Right renal cortex interstitium (tissue), 3 donors: Measurements from ENCODE around the gene TRAK1. TPM values are rescaled to one million over a fixed set of nuclear protein-coding genes. Genes with fewer than 3 reads are reported as not detected.

Experiments used
- DNase-seq, 3 donors: peaks; one replicate each; pipeline ENCODE4 v3.0.0-alpha.2; 2013; ENCODE audit warnings: low read depth in 3 of 3, low spot score in 2 of 3
- polyA plus RNA-seq, 3 donors: library from polyadenylated mRNA; unstranded; fragments of 120-200 nt; gene quantifications; one replicate each; pipeline ENCODE4 v1.2.1, GENCODE V29; 2013; ENCODE audit not compliant: insufficient read length in 3 of 3

Gene TRAK1
- polyA plus RNA-seq, 3 donors: 42.0 to 44.3 (median 43.4) TPM

GRCh38 chr3:42149532-42149931 lies 58.4 kb downstream of the TRAK1 start:
- DNase-seq: no peak

GRCh38 chr3:42149975-42150374 lies 58.8 kb downstream of the TRAK1 start:
- no peak for DNase-seq

- DNase-seq: no peak
Measured at GRCh38 chr3:42151596-42152168, 60.5 kb downstream of the TRAK1 start.

GRCh38 chr3:42152193-42152592 lies 61.0 kb downstream of the TRAK1 start:
- no peak for DNase-seq

- DNase-seq: no peak
Measured at GRCh38 chr3:42153039-42153438, 61.9 kb downstream of the TRAK1 start.

GRCh38 chr3:42157540-42158538 lies 66.7 kb downstream of the TRAK1 start:
- no peak for DNase-seq

- DNase-seq: no peak
Measured at GRCh38 chr3:42159147-42159546, 68.0 kb downstream of the TRAK1 start.

GRCh38 chr3:42159706-42160472 lies 68.7 kb downstream of the TRAK1 start:
- peak in 1 of 3 donors; percentile 50 for DNase-seq

GRCh38 chr3:42161050-42161935 lies 70.1 kb downstream of the TRAK1 start:
- DNase-seq: no peak

- no peak for DNase-seq
Measured at GRCh38 chr3:42162462-42162861, 71.3 kb downstream of the TRAK1 start.

- DNase-seq: no peak
Measured at GRCh38 chr3:42163622-42164244, 72.6 kb downstream of the TRAK1 start.

GRCh38 chr3:42164656-42165055 lies 73.5 kb downstream of the TRAK1 start:
- no peak for DNase-seq

- DNase-seq: no peak
Measured at GRCh38 chr3:42165211-42165610, 74.1 kb downstream of the TRAK1 start.

- DNase-seq: no peak
Measured at GRCh38 chr3:42166214-42166613, 75.1 kb downstream of the TRAK1 start.

GRCh38 chr3:42166662-42167300 lies 75.6 kb downstream of the TRAK1 start:
- DNase-seq: no peak

- no peak for DNase-seq
Measured at GRCh38 chr3:42169579-42170120, 78.5 kb downstream of the TRAK1 start.

- DNase-seq: no peak
Measured at GRCh38 chr3:42172047-42172654, 81.0 kb downstream of the TRAK1 start.

GRCh38 chr3:42173307-42173706 lies 82.2 kb downstream of the TRAK1 start:
- DNase-seq: no peak
